ENCODE measurements around the gene MAP3K10.

MAP3K10 gene

DNA sequence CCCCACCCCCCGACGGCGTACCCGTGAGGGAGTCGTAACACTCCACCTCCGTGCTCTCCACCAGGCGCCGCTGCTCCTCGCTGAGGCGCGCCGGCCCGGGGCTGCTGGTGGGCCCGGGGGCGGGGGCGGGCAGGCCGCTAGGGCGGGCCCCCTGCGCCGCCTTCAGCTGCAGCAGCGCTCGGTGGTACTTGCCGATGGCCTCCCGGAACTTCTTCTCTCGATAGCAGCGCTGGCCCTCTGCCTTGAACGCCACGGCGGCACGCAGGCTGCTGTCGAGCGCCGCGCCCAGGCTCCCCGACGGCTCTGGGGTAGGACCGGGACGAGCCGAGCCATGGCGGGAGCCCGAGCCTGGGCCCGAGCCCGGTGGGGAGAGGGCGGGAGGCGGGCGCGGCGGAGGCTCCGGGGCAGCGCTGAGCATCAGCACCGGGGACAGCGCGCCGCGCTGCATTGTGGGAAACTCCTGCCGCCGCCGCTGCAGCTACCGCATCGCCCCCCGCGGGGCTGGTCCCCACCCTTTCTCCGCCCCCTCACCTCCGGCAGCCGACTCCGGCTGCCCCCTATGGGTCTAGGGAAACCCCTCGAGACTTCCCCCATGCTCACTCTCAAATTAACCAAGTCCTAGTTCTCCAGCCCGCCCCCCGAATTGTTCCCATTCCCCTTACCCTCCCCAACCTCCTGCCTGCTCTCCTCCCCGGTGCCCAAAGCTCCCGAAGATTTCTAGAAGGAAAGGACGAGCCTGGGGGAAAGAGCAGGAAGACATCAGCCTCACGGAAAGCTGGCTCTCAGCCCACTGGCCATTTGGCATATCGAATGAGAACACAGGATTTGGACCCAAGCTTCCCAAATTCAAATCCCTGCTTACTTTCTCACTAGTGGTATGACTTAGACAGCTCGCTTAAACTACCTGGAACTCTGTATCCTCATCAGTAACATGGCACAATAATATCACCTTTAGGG is 27.0 kb downstream of the MAP3K10 start, which contains the start of gene TTC9B (continued):
- TF ChIP-seq ZSCAN5A (tag by site-specific recombination; IDR thresholded peaks at IDR 0.05), result no peak
- no peak for TF ChIP-seq ZNF311 (tag by site-specific recombination; IDR thresholded peaks at IDR 0.05; ENCODE audit: borderline replicate concordance)
- TF ChIP-seq WT1 (tag by site-specific recombination; IDR thresholded peaks at IDR 0.05), result no peak
- TF ChIP-seq, protein P1, sequence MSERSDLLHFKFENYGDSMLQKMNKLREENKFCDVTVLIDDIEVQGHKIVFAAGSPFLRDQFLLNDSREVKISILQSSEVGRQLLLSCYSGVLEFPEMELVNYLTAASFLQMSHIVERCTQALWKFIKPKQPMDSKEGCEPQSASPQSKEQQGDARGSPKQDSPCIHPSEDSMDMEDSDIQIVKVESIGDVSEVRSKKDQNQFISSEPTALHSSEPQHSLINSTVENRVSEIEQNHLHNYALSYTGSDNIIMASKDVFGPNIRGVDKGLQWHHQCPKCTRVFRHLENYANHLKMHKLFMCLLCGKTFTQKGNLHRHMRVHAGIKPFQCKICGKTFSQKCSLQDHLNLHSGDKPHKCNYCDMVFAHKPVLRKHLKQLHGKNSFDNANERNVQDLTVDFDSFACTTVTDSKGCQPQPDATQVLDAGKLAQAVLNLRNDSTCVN (tag by site-specific recombination; optimal IDR thresholded peaks at IDR 0.05), result peak; percentile 26
- TF ChIP-seq ZNF513 (tag by site-specific recombination; IDR thresholded peaks at IDR 0.05), result no peak
- no peak for TF ChIP-seq ZFP37 (tag by site-specific recombination; IDR thresholded peaks at IDR 0.05)
- no peak for TF ChIP-seq ZNF26 (tag by site-specific recombination; IDR thresholded peaks at IDR 0.05)
- TF ChIP-seq ZBTB49 (tag by site-specific recombination; IDR thresholded peaks at IDR 0.05; ENCODE audit: low read depth), result no peak
- no peak for TF ChIP-seq ZBTB8A (tag by site-specific recombination; IDR thresholded peaks at IDR 0.05)
- TF ChIP-seq, protein P2, sequence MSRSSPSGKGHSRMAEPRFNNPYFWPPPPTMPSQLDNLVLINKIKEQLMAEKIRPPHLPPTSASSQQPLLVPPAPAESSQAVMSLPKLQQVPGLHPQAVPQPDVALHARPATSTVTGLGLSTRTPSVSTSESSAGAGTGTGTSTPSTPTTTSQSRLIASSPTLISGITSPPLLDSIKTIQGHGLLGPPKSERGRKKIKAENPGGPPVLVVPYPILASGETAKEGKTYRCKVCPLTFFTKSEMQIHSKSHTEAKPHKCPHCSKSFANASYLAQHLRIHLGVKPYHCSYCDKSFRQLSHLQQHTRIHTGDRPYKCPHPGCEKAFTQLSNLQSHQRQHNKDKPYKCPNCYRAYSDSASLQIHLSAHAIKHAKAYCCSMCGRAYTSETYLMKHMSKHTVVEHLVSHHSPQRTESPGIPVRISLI (tag by site-specific recombination; IDR thresholded peaks at IDR 0.05), result no peak
- TF ChIP-seq ZNF549 (tag by site-specific recombination; IDR thresholded peaks at IDR 0.05), result no peak
- TF ChIP-seq SCRT2 (tag by site-specific recombination; IDR thresholded peaks at IDR 0.05), result no peak
- no peak for TF ChIP-seq ZNF302 (tag by site-specific recombination; IDR thresholded peaks at IDR 0.05; ENCODE audit: low read depth)
- TF ChIP-seq CTCF (tag by site-specific recombination; IDR thresholded peaks at IDR 0.05), result peak; percentile 22; the same call in 1 of the 2 replicates
- TF ChIP-seq, protein P3, sequence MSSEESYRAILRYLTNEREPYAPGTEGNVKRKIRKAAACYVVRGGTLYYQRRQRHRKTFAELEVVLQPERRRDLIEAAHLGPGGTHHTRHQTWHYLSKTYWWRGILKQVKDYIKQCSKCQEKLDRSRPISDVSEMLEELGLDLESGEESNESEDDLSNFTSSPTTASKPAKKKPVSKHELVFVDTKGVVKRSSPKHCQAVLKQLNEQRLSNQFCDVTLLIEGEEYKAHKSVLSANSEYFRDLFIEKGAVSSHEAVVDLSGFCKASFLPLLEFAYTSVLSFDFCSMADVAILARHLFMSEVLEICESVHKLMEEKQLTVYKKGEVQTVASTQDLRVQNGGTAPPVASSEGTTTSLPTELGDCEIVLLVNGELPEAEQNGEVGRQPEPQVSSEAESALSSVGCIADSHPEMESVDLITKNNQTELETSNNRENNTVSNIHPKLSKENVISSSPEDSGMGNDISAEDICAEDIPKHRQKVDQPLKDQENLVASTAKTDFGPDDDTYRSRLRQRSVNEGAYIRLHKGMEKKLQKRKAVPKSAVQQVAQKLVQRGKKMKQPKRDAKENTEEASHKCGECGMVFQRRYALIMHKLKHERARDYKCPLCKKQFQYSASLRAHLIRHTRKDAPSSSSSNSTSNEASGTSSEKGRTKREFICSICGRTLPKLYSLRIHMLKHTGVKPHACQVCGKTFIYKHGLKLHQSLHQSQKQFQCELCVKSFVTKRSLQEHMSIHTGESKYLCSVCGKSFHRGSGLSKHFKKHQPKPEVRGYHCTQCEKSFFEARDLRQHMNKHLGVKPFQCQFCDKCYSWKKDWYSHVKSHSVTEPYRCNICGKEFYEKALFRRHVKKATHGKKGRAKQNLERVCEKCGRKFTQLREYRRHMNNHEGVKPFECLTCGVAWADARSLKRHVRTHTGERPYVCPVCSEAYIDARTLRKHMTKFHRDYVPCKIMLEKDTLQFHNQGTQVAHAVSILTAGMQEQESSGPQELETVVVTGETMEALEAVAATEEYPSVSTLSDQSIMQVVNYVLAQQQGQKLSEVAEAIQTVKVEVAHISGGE (tag by site-specific recombination; conservative IDR thresholded peaks at IDR 0.05; ENCODE audit: low read depth), result peak; percentile 26; the same call in 1 of the 2 replicates
- TF ChIP-seq, protein P4, sequence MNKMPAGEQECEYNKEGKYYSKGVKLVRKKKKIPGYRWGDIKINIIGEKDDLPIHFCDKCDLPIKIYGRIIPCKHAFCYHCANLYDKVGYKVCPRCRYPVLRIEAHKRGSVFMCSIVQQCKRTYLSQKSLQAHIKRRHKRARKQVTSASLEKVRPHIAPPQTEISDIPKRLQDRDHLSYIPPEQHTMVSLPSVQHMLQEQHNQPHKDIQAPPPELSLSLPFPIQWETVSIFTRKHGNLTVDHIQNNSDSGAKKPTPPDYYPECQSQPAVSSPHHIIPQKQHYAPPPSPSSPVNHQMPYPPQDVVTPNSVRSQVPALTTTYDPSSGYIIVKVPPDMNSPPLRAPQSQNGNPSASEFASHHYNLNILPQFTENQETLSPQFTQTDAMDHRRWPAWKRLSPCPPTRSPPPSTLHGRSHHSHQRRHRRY (tag by site-specific recombination; IDR thresholded peaks at IDR 0.05), result no peak
- TF ChIP-seq KLF10 (tag by site-specific recombination; IDR thresholded peaks at IDR 0.05), result 0 out of 2 replicates have a peak, but pooled peaks have one; percentile 33
- TF ChIP-seq KLF7 (tag by site-specific recombination; IDR thresholded peaks at IDR 0.05; ENCODE audit: borderline replicate concordance), result no peak
- TF ChIP-seq SETDB1 (IDR thresholded peaks at IDR 0.05; ENCODE audit: insufficient read length, low read length), result no peak
- no peak for TF ChIP-seq BCL11A (tag by site-specific recombination; IDR thresholded peaks at IDR 0.05; ENCODE audit: low read depth)
- no peak for TF ChIP-seq ZNF23 (tag by site-specific recombination; IDR thresholded peaks at IDR 0.05; ENCODE audit: borderline replicate concordance)
